Suprapubic skin (tissue), 4 donors: ENCODE data around the gene USP26.

ENCODE experiments used
- EP300 ChIP-seq: sonication (generic); formaldehyde crosslinking; IDR thresholded peaks from one replicate; pipeline ENCODE4 v1.6.1; 2017; ENCODE audit warnings: antibody characterized with exemption
- POLR2A ChIP-seq, 2 donors: fragments of 450-650 bp; IDR thresholded peaks; one replicate each; pipeline ENCODE4 v1.6.1; 2017; ENCODE audit warnings: antibody characterized with exemption in 2 of 2, mild to moderate bottlenecking in 2 of 2, moderate library complexity in 2 of 2
- POLR2AphosphoS5 ChIP-seq, 3 donors: sonication (generic); formaldehyde crosslinking; IDR thresholded peaks; one replicate each; pipeline ENCODE4 v1.6.1; 2017; ENCODE audit warnings: antibody characterized with exemption in 3 of 3
- TF ChIP-seq, protein P1 (sequence below), 2 donors: fragments of 200-600 bp in 1 of 2; fragments of 450-650 bp in 1 of 2; sonication (generic) in 1 of 2; IDR thresholded peaks; one replicate each; pipeline ENCODE4 v1.5.1; 2016 to 2019; ENCODE audit warnings: antibody characterized with exemption in 2 of 2, mild to moderate bottlenecking in 1 of 2, moderate library complexity in 1 of 2

DNA sequence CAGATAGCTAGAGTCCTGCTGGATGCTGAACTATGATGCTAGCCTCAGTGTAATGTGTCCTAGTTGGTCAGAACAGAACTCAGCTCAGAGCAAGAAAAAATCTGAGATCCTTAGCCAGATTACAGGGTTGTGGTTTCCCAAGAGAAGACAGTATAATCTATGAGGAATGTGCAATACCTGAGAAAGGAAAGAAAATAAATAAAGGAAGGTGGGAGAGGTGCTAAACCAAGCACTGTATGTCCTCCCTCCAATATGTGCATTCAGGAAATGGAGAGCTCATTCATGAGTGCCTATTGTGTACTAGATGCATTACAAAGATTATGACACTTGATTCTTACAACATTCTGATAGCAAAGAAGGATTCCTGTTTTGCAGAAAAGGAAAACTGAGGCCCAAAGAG lies 7.5 kb downstream of the USP26 start:
- TF ChIP-seq POLR2A (IDR thresholded peaks at IDR 0.05) (no peak), POLR2AphosphoS5 (IDR thresholded peaks at IDR 0.05) (no peak), EP300 (no peak)
- TF ChIP-seq, protein P1, sequence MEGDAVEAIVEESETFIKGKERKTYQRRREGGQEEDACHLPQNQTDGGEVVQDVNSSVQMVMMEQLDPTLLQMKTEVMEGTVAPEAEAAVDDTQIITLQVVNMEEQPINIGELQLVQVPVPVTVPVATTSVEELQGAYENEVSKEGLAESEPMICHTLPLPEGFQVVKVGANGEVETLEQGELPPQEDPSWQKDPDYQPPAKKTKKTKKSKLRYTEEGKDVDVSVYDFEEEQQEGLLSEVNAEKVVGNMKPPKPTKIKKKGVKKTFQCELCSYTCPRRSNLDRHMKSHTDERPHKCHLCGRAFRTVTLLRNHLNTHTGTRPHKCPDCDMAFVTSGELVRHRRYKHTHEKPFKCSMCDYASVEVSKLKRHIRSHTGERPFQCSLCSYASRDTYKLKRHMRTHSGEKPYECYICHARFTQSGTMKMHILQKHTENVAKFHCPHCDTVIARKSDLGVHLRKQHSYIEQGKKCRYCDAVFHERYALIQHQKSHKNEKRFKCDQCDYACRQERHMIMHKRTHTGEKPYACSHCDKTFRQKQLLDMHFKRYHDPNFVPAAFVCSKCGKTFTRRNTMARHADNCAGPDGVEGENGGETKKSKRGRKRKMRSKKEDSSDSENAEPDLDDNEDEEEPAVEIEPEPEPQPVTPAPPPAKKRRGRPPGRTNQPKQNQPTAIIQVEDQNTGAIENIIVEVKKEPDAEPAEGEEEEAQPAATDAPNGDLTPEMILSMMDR (IDR thresholded peaks at IDR 0.05) = no peak
